Measurements from ENCODE around the gene ERP29. TPM values are rescaled to one million over a fixed set of nuclear protein-coding genes. Genes with fewer than 3 reads are reported as not detected.

Gene ERP29
- total and polyA plus RNA-seq, 2 of the 13 experiments (the other 11 are each of a cell fraction or from before 2014, with no cell fraction given) = 111 to 147 TPM

- Histone ChIP-seq H3K4me2 (ENCODE audit: low read depth, low read length) (no peak overlapping the region), H2AFZ (ENCODE audit: low read length) (no peak overlapping the region), H3K9me3 (ENCODE audit: low read length) (0 out of 2 replicates have a peak, but pooled peaks cover under 1% of the 10 kb centered on the region), H3K36me3 (replicated peaks in 1 of 2; ENCODE audit: control insufficient read depth in 1 of 2, insufficient read depth in 2 of 2, low read length in 2 of 2) (no peaks in the 10 kb centered on the region), H3K9ac (ENCODE audit: insufficient read depth, low read depth, low read length) (no peak overlapping the region), H3K4me1 (ENCODE audit: insufficient read depth, low read length) (peaks cover 10% of the 10 kb centered on the region), H3K4me3 (replicated peaks in 1 of 3; ENCODE audit: insufficient read depth in 1 of 3, low read depth in 2 of 3, low read length in 3 of 3) (no peak overlapping the region), H3K27me3 (ENCODE audit: control insufficient read depth in 1 of 2, insufficient read depth in 2 of 2, low read length in 2 of 2) (no peaks in the 10 kb centered on the region), H3K79me2 (ENCODE audit: insufficient read depth, low read length) (no peaks in the 10 kb centered on the region), H3K27ac (ENCODE audit: extremely low read length, insufficient read depth, low read length) (no peak overlapping the region), H4K20me1 (ENCODE audit: insufficient read depth, low read length) (no peaks in the 10 kb centered on the region)
- WGBS (ENCODE audit: low lambda C conversion rate) = 96% methylated on average over 6 of the region's 6 CpGs
- ChIA-PET CTCF (ENCODE audit: low intra/inter-chr PET ratio, low total read pairs) (no interaction called here), POLR2A (no interaction called here)
- no peak for FAIRE-seq
- BruUV-seq (replicated peaks) = no TSS peak
- DNase-seq (ENCODE audit: low spot score) = no peak
- TF ChIP-seq KMT2B (CRISPR knock-in tag; IDR thresholded peaks at IDR 0.05) (no peak), CHCHD3 (CRISPR knock-in tag; IDR thresholded peaks at IDR 0.05) (no peak), ZNF460 (CRISPR knock-in tag; IDR thresholded peaks at IDR 0.05; ENCODE audit: borderline replicate concordance) (no peak), ZNF572 (CRISPR knock-in tag; IDR thresholded peaks at IDR 0.05) (no peak), NR3C1 (CRISPR knock-in tag; IDR thresholded peaks at IDR 0.05) (no peak), FOXA1 (IDR thresholded peaks at IDR 0.05) (no peak), FOXA1 (CRISPR knock-in tag; IDR thresholded peaks at IDR 0.05) (no peak), ZFX (CRISPR knock-in tag; IDR thresholded peaks at IDR 0.05; ENCODE audit: low read depth) (no peak), TMF1 (CRISPR knock-in tag; IDR thresholded peaks at IDR 0.05; ENCODE audit: low read depth) (no peak)
- intact Hi-C loops (cut with micrococcal nuclease; ENCODE audit: unreplicated experiment) = no loop called here
- ATAC-seq = no peak
- in situ Hi-C loops (cut with HindIII; ENCODE audit: extremely low pct_ligation_motif_present, low pct_unique_long_range_greater_than_20kb) = no loop called here
These were observed 36.9 kb upstream of the ERP29 start for GRCh38 chr12:111976291-111976690.

DNA sequence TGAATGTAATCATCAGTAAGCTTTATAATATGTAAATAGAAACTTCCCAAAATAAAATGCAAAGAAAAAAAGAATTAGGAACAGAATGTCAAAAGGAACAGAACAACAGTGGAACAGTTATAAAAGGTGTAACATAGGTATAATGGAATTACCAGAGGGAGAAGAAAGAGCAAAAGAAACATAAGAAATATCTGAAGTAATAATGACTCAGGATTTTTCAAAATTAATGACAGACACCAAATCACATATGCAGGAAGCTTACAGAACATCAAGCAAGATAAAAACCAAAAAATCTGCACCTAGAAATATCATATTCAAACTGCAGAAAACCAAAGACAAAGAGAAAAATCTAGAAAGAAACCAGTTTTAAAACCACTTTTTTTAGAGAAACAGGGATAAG, 36.4 kb upstream of the ERP29 start:
- in situ Hi-C loops (cut with HindIII; ENCODE audit: extremely low pct_ligation_motif_present, low pct_unique_long_range_greater_than_20kb) = no loop called here
- Histone ChIP-seq H3K27ac (ENCODE audit: extremely low read length, insufficient read depth, low read length) (no peak overlapping the region), H3K27me3 (ENCODE audit: control insufficient read depth in 1 of 2, insufficient read depth in 2 of 2, low read length in 2 of 2) (no peaks in the 10 kb centered on the region), H3K9ac (ENCODE audit: insufficient read depth, low read depth, low read length) (no peak overlapping the region), H3K79me2 (ENCODE audit: insufficient read depth, low read length) (no peaks in the 10 kb centered on the region), H3K36me3 (replicated peaks in 1 of 2; ENCODE audit: control insufficient read depth in 1 of 2, insufficient read depth in 2 of 2, low read length in 2 of 2) (no peaks in the 10 kb centered on the region), H3K4me2 (ENCODE audit: low read depth, low read length) (no peak overlapping the region), H3K4me1 (ENCODE audit: insufficient read depth, low read length) (peaks cover 10% of the 10 kb centered on the region), H3K4me3 (replicated peaks in 1 of 3; ENCODE audit: insufficient read depth in 1 of 3, low read depth in 2 of 3, low read length in 3 of 3) (no peak overlapping the region), H2AFZ (ENCODE audit: low read length) (no peak overlapping the region), H4K20me1 (ENCODE audit: insufficient read depth, low read length) (no peaks in the 10 kb centered on the region), H3K9me3 (ENCODE audit: low read length) (no peaks in the 10 kb centered on the region)
- ChIA-PET POLR2A (no interaction called here), CTCF (ENCODE audit: low intra/inter-chr PET ratio, low total read pairs) (no interaction called here)
- BruUV-seq (replicated peaks) = no TSS peak
- ATAC-seq = no peak
- no peak for DNase-seq (ENCODE audit: low spot score)
- intact Hi-C loops (cut with micrococcal nuclease; ENCODE audit: unreplicated experiment) = no loop called here
- FAIRE-seq = no peak
- TF ChIP-seq ZSCAN29 (CRISPR knock-in tag; conservative IDR thresholded peaks at IDR 0.05) (no peak), MAFK (conservative IDR thresholded peaks at IDR 0.05 in 1 of 2, IDR thresholded peaks at IDR 0.05 in 1 of 2; ENCODE audit: low read length in 2 of 2) (no peak), ZNF446 (CRISPR knock-in tag; IDR thresholded peaks at IDR 0.05) (no peak), AKAP8 (CRISPR knock-in tag; IDR thresholded peaks at IDR 0.05) (no peak), SETDB1 (CRISPR knock-in tag; IDR thresholded peaks at IDR 0.05; ENCODE audit: borderline replicate concordance) (no peak), KDM4B (CRISPR knock-in tag; IDR thresholded peaks at IDR 0.05) (no peak), ZBTB1 (CRISPR knock-in tag; IDR thresholded peaks at IDR 0.05; ENCODE audit: borderline replicate concordance) (no peak), KLF16 (CRISPR knock-in tag; IDR thresholded peaks at IDR 0.05) (no peak), ATF1 (CRISPR knock-in tag; IDR thresholded peaks at IDR 0.05) (no peak), ZNF207 (IDR thresholded peaks at IDR 0.05; ENCODE audit: borderline replicate concordance) (no peak), ZNF333 (CRISPR knock-in tag; IDR thresholded peaks at IDR 0.05; ENCODE audit: borderline replicate concordance) (no peak), GLI4 (CRISPR knock-in tag; IDR thresholded peaks at IDR 0.05; ENCODE audit: borderline replicate concordance) (no peak)
- TF ChIP-seq, protein P1, sequence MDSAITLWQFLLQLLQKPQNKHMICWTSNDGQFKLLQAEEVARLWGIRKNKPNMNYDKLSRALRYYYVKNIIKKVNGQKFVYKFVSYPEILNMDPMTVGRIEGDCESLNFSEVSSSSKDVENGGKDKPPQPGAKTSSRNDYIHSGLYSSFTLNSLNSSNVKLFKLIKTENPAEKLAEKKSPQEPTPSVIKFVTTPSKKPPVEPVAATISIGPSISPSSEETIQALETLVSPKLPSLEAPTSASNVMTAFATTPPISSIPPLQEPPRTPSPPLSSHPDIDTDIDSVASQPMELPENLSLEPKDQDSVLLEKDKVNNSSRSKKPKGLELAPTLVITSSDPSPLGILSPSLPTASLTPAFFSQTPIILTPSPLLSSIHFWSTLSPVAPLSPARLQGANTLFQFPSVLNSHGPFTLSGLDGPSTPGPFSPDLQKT (CRISPR knock-in tag; IDR thresholded peaks at IDR 0.05; ENCODE audit: borderline replicate concordance) = no peak
